Activated CD8-positive, alpha-beta memory T cell treated with anti-CD3 and anti-CD28 coated beads for 1 hour (primary cell): ENCODE measurements around the gene ASTN1.
"Not testable (repeated sequence)": the region's sequence is repeated elsewhere in the genome, so short reads cannot be mapped to it uniquely, and the experiment has no call there.

Experiments used
- DNase-seq, 2 donors: peaks; one replicate each; pipeline ENCODE4 v3.0.0-alpha.2; 2020; ENCODE audit warnings: low read depth in 1 of 2; ENCODE audit errors: extremely low read depth in 1 of 2

ASTN1 gene

GRCh38 chr1:177116941-177117340 is 47.6 kb downstream of the ASTN1 start:
- DNase-seq = no peak

GRCh38 chr1:177106614-177107365 is 57.7 kb downstream of the ASTN1 start:
- no peak for DNase-seq

- no peak for DNase-seq
These were observed 58.3 kb downstream of the ASTN1 start for GRCh38 chr1:177106196-177106595.

GRCh38 chr1:177103005-177103852 is 61.3 kb downstream of the ASTN1 start:
- DNase-seq = no peak

GRCh38 chr1:177092001-177092400 is 72.5 kb downstream of the ASTN1 start:
- DNase-seq = no peak

- no peak for DNase-seq
These were observed 73.5 kb downstream of the ASTN1 start for GRCh38 chr1:177091040-177091439.

GRCh38 chr1:177088966-177089365 is 75.5 kb downstream of the ASTN1 start:
- DNase-seq = no peak

- DNase-seq = no peak
These were observed 81.4 kb downstream of the ASTN1 start for GRCh38 chr1:177082855-177083693.

- no peak for DNase-seq
These were observed 83.9 kb downstream of the ASTN1 start for GRCh38 chr1:177080564-177080963.

- DNase-seq = no peak
These were observed 86.6 kb downstream of the ASTN1 start for GRCh38 chr1:177077734-177078499.

GRCh38 chr1:177077006-177077405 is 87.5 kb downstream of the ASTN1 start:
- no peak for DNase-seq

GRCh38 chr1:177074811-177075210 is 89.7 kb downstream of the ASTN1 start:
- DNase-seq = not testable (repeated sequence)

GRCh38 chr1:177069490-177069889 is 95.0 kb downstream of the ASTN1 start:
- no peak for DNase-seq

GRCh38 chr1:177067752-177068410 is 96.6 kb downstream of the ASTN1 start:
- DNase-seq = no peak

- no peak for DNase-seq
These were observed 99.1 kb downstream of the ASTN1 start for GRCh38 chr1:177065430-177065829.

- no peak for DNase-seq
These were observed 100.9 kb downstream of the ASTN1 start for GRCh38 chr1:177063648-177064047.

GRCh38 chr1:177054542-177054941 is 110.0 kb downstream of the ASTN1 start:
- DNase-seq = no peak

GRCh38 chr1:177053648-177054047 is 110.9 kb downstream of the ASTN1 start:
- DNase-seq = no peak

- no peak for DNase-seq
These were observed 116.0 kb downstream of the ASTN1 start for GRCh38 chr1:177048314-177049069.
